Breast epithelium (tissue), 3 donors: ENCODE data around the gene SLC6A18.

Experiments used
- POLR2A ChIP-seq: fragments of 450-650 bp; IDR thresholded peaks from one replicate; pipeline ENCODE4 v1.6.1; 2016; ENCODE audit warnings: antibody characterized with exemption, mild to moderate bottlenecking, moderate library complexity
- POLR2AphosphoS5 ChIP-seq, 3 donors: sonication (generic); formaldehyde crosslinking; IDR thresholded peaks; one replicate each; pipeline ENCODE4 v1.6.1; 2017; ENCODE audit warnings: antibody characterized with exemption in 3 of 3
- TF ChIP-seq, protein P1 (sequence below), 3 donors: fragments of 450-650 bp; IDR thresholded peaks; one replicate each; pipeline ENCODE4 v1.5.1; 2016 to 2017; ENCODE audit warnings: antibody characterized with exemption in 3 of 3, mild to moderate bottlenecking in 3 of 3, moderate library complexity in 3 of 3

DNA sequence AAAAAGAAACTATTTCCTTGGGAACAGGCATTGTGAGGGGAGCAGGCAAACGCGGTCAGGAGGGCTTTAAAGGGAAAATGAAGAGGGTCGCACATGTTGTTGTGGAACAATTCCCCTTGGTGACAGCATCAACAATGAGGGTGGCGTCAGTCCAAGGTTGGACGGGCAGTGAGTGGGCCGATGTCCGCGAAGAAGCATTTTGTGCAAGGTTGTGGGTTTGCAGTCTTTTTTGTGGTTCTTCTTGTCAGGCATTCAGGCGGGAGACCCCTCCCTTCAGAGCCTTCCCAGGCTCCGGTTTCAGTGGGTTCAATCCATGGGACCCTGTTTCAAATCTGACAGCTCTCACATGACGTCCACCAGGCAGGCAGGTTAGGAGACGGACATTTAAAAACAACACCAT lies 34.9 kb upstream of the SLC6A18 start:
- TF ChIP-seq POLR2AphosphoS5 (IDR thresholded peaks at IDR 0.05) (no peak), POLR2A (no peak)
- TF ChIP-seq, protein P1, sequence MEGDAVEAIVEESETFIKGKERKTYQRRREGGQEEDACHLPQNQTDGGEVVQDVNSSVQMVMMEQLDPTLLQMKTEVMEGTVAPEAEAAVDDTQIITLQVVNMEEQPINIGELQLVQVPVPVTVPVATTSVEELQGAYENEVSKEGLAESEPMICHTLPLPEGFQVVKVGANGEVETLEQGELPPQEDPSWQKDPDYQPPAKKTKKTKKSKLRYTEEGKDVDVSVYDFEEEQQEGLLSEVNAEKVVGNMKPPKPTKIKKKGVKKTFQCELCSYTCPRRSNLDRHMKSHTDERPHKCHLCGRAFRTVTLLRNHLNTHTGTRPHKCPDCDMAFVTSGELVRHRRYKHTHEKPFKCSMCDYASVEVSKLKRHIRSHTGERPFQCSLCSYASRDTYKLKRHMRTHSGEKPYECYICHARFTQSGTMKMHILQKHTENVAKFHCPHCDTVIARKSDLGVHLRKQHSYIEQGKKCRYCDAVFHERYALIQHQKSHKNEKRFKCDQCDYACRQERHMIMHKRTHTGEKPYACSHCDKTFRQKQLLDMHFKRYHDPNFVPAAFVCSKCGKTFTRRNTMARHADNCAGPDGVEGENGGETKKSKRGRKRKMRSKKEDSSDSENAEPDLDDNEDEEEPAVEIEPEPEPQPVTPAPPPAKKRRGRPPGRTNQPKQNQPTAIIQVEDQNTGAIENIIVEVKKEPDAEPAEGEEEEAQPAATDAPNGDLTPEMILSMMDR (IDR thresholded peaks at IDR 0.05), result no peak
